Measurements from ENCODE around the gene RNASE12. TPM values are rescaled to one million over a fixed set of nuclear protein-coding genes. Genes with fewer than 3 reads are reported as not detected.
"Not testable (repeated sequence)": the region's sequence is repeated elsewhere in the genome, so short reads cannot be mapped to it uniquely, and the experiment has no call there.

RNASE12 gene
- polyA plus RNA-seq, 12 donors, result not detected

GRCh38 chr14:20614038-20614840, 23.1 kb upstream of the RNASE12 start:
- DNase-seq, result no peak

GRCh38 chr14:20613094-20614037, 22.2 kb upstream of the RNASE12 start:
- DNase-seq, result peak; percentile 90

- DNase-seq, result no peak
Observed at GRCh38 chr14:20612403-20612802, 21.2 kb upstream of the RNASE12 start.

- DNase-seq, result no peak
Observed at GRCh38 chr14:20611277-20611676, 20.1 kb upstream of the RNASE12 start.

GRCh38 chr14:20610002-20610765, 19.0 kb upstream of the RNASE12 start:
- DNase-seq, result peak; percentile 76

GRCh38 chr14:20609215-20610001, 18.2 kb upstream of the RNASE12 start:
- peak; percentile 90 for DNase-seq

GRCh38 chr14:20608383-20609110, 17.4 kb upstream of the RNASE12 start:
- DNase-seq, result no peak

- no peak for DNase-seq
Observed at GRCh38 chr14:20607617-20608016, 16.4 kb upstream of the RNASE12 start.

GRCh38 chr14:20606902-20607242, 15.7 kb upstream of the RNASE12 start:
- DNase-seq, result no peak

GRCh38 chr14:20606190-20606901, 15.2 kb upstream of the RNASE12 start:
- no peak for DNase-seq

GRCh38 chr14:20603813-20604690, 12.9 kb upstream of the RNASE12 start:
- no peak for DNase-seq

GRCh38 chr14:20602583-20602982, 11.4 kb upstream of the RNASE12 start:
- DNase-seq, result no peak

- no peak for DNase-seq
Observed at GRCh38 chr14:20601522-20601921, 10.3 kb upstream of the RNASE12 start.

- DNase-seq, result no peak
Observed at GRCh38 chr14:20597108-20597507, 5.9 kb upstream of the RNASE12 start.

- DNase-seq, result not testable (repeated sequence)
Observed at GRCh38 chr14:20595726-20596125, 4.5 kb upstream of the RNASE12 start.

- no peak for DNase-seq
Observed at GRCh38 chr14:20592574-20592973, 1.4 kb upstream of the RNASE12 start.

GRCh38 chr14:20587489-20588154, 3.6 kb downstream of the RNASE12 start, which contains the start of gene RNASE11:
TSS of gene RNASE11 (minus strand) at chr14:20588001.
- no peak for DNase-seq

GRCh38 chr14:20583908-20584307, 7.3 kb downstream of the RNASE12 start:
- DNase-seq, result no peak
